ENCODE data around the gene TECR. TPM values are rescaled to one million over a fixed set of nuclear protein-coding genes. Genes with fewer than 3 reads are reported as not detected.

Gene TECR
- total RNA-seq, 1 experiment from 2014 or later: 294 TPM

- peaks cover 53% of the 10 kb centered on the region for H3K79me2 ChIP-seq (ENCODE audit: low read depth)
- no peaks in the 10 kb centered on the region for H3K27me3 ChIP-seq (ENCODE audit: insufficient read depth, low read depth)
- no peak for DNase-seq
- ChIA-PET CTCF (no interaction called here), POLR2A (ENCODE audit: unreplicated experiment) (no interaction called here)
- no peak for TF ChIP-seq EZH2 (IDR thresholded peaks at IDR 0.05; ENCODE audit: low read depth)
- TF ChIP-seq, protein P1, sequence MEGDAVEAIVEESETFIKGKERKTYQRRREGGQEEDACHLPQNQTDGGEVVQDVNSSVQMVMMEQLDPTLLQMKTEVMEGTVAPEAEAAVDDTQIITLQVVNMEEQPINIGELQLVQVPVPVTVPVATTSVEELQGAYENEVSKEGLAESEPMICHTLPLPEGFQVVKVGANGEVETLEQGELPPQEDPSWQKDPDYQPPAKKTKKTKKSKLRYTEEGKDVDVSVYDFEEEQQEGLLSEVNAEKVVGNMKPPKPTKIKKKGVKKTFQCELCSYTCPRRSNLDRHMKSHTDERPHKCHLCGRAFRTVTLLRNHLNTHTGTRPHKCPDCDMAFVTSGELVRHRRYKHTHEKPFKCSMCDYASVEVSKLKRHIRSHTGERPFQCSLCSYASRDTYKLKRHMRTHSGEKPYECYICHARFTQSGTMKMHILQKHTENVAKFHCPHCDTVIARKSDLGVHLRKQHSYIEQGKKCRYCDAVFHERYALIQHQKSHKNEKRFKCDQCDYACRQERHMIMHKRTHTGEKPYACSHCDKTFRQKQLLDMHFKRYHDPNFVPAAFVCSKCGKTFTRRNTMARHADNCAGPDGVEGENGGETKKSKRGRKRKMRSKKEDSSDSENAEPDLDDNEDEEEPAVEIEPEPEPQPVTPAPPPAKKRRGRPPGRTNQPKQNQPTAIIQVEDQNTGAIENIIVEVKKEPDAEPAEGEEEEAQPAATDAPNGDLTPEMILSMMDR (conservative IDR thresholded peaks at IDR 0.05): no peak
- intact Hi-C loops (cut with micrococcal nuclease; ENCODE audit: unreplicated experiment): loop anchor here (10.0 kb wide), 1 partner anchor 380 kb away; the partner anchor contains the start of gene ASF1B
- peaks cover 34% of the 10 kb centered on the region for H4K20me1 ChIP-seq (ENCODE audit: insufficient read depth)
- BruUV-seq (replicated peaks): no TSS peak
- no peaks in the 10 kb centered on the region for H3K9me3 ChIP-seq (ENCODE audit: insufficient read depth, low read depth)
- peak overlapping the region; percentile 99; the same call in 1 of the 2 replicates for H3K27ac ChIP-seq
- no peak overlapping the region for H2AFZ ChIP-seq
- H3K36me3 ChIP-seq (ENCODE audit: low read depth): peaks cover 34% of the 10 kb centered on the region
- no peak overlapping the region for H3K4me3 ChIP-seq
- peaks cover 86% of the 10 kb centered on the region for H3F3A ChIP-seq (ENCODE audit: insufficient read depth, low read depth)
- H3K4me2 ChIP-seq: peak overlapping the region; percentile 95
- no peaks in the 10 kb centered on the region for H3K9me2 ChIP-seq (ENCODE audit: insufficient read depth)
- H3K4me1 ChIP-seq (replicated peaks; ENCODE audit: insufficient read depth): peaks cover 55% of the 10 kb centered on the region
Measured at GRCh38 chr19:14514215-14514863, 15.1 kb upstream of the TECR start.

GRCh38 chr19:14515501-14516047 lies 13.8 kb upstream of the TECR start:
- Histone ChIP-seq H3K4me3 (peak overlapping the region; percentile 99), H3K9me2 (ENCODE audit: insufficient read depth) (no peaks in the 10 kb centered on the region), H4K20me1 (ENCODE audit: insufficient read depth) (peaks cover 34% of the 10 kb centered on the region), H3K9me3 (ENCODE audit: insufficient read depth, low read depth) (no peaks in the 10 kb centered on the region), H3K79me2 (ENCODE audit: low read depth) (peaks cover 48% of the 10 kb centered on the region), H2AFZ (no peak overlapping the region), H3K36me3 (ENCODE audit: low read depth) (peaks cover 34% of the 10 kb centered on the region), H3K27ac (peak overlapping the region; percentile 99; the same call in 1 of the 2 replicates), H3K4me1 (replicated peaks; ENCODE audit: insufficient read depth) (peaks cover 55% of the 10 kb centered on the region), H3F3A (ENCODE audit: insufficient read depth, low read depth) (peaks cover 86% of the 10 kb centered on the region), H3K27me3 (ENCODE audit: insufficient read depth, low read depth) (no peaks in the 10 kb centered on the region), H3K4me2 (peak overlapping the region; percentile 95)
- no TSS peak for BruUV-seq (replicated peaks)
- no peak for DNase-seq
- TF ChIP-seq, protein P1 (conservative IDR thresholded peaks at IDR 0.05): no peak
- no peak for TF ChIP-seq EZH2 (IDR thresholded peaks at IDR 0.05; ENCODE audit: low read depth)
- intact Hi-C loops (cut with micrococcal nuclease; ENCODE audit: unreplicated experiment): loop anchor here (1.0 to 10.0 kb wide), 3 partner anchors 19 to 381 kb away; partner anchors contain the start of genes ASF1B, GIPC1 and PTGER1
- ChIA-PET POLR2A (ENCODE audit: unreplicated experiment) (interaction anchor here (0.6 kb wide), 1 partner anchor 21 kb away, joined by 5 read pairs; no protein-coding TSS in a partner anchor), CTCF (interaction anchor here (0.6 to 1.1 kb wide), 2 partner anchors 11 to 14 kb away, joined by 10 to 13 read pairs; no protein-coding TSS in a partner anchor)

DNA sequence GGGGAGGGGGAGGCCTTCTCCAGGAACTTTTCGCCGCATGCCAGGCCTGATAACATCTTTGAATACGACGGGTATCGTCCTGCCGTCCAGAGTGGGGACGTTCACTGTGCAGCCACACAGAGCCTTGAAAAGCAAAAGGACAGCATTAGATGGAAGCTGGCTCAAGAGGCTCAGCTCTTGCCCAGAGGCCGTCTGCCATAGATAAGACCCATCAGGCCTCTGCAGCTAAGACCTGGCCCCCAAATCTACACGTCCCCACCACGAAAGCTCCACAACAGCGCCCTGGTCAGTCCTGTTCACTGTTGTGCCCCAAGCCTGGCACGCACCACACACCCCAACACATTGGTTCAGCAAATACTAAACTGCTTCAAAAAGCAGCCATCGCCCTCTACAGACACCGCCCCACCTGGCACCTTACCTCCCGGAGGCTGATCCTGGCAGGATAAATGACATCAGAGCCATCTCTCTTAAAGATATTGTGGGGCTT lies 13.3 kb upstream of the TECR start:
- DNase-seq: no peak
- H3K79me2 ChIP-seq (ENCODE audit: low read depth): peaks cover 48% of the 10 kb centered on the region
- peaks cover 34% of the 10 kb centered on the region for H3K36me3 ChIP-seq (ENCODE audit: low read depth)
- no peaks in the 10 kb centered on the region for H3K9me3 ChIP-seq (ENCODE audit: insufficient read depth, low read depth)
- H3K27ac ChIP-seq: peak overlapping the region; percentile 94; the same call in 1 of the 2 replicates
- POLR2A ChIA-PET (ENCODE audit: unreplicated experiment): interaction anchor here (0.6 kb wide), 1 partner anchor 20 kb away, joined by 5 read pairs; no protein-coding TSS in a partner anchor
- H4K20me1 ChIP-seq (ENCODE audit: insufficient read depth): peaks cover 34% of the 10 kb centered on the region
- peaks cover 85% of the 10 kb centered on the region for H3F3A ChIP-seq (ENCODE audit: insufficient read depth, low read depth)
- H2AFZ ChIP-seq: no peak overlapping the region
- peak overlapping the region; percentile 99 for H3K4me3 ChIP-seq
- peaks cover 54% of the 10 kb centered on the region for H3K4me1 ChIP-seq (replicated peaks; ENCODE audit: insufficient read depth)
- H3K4me2 ChIP-seq: peak overlapping the region; percentile 95
- H3K27me3 ChIP-seq (ENCODE audit: insufficient read depth, low read depth): no peaks in the 10 kb centered on the region
- CTCF ChIA-PET: interaction anchor here (0.6 to 1.7 kb wide), 3 partner anchors 11 to 43 kb away, joined by 3 to 13 read pairs (median 10); no protein-coding TSS in a partner anchor
- intact Hi-C loops (cut with micrococcal nuclease; ENCODE audit: unreplicated experiment): loop anchor here (1.0 to 10.0 kb wide), 3 partner anchors 20 to 381 kb away; partner anchors contain the start of genes ASF1B, GIPC1 and PTGER1
- no peaks in the 10 kb centered on the region for H3K9me2 ChIP-seq (ENCODE audit: insufficient read depth)
- BruUV-seq (replicated peaks): no TSS peak
- no peak for TF ChIP-seq EZH2 (IDR thresholded peaks at IDR 0.05; ENCODE audit: low read depth)
- TF ChIP-seq, protein P1 (conservative IDR thresholded peaks at IDR 0.05): peak; percentile 55; the same call in 1 of the 2 replicates
